ENCODE measurements around the gene TOR4A. TPM values are rescaled to one million over a fixed set of nuclear protein-coding genes. Genes with fewer than 3 reads are reported as not detected.

TOR4A gene
- total RNA-seq, 4 donors from 2014 or later: 4.7 to 7.4 (median 6.9) TPM

- no peak for ATAC-seq
- WGBS, 2 donors (ENCODE audit: low coverage in 1 of 2): 67% methylated on average over 12 of the region's 24 CpGs; no CpG with 5 or more reads in 1 of the 2 donors
- peak overlapping the region in 1 of 2 donors; percentile 57 for H3K4me3 ChIP-seq
- peaks cover 92% of the 10 kb centered on the region for H3K27me3 ChIP-seq
- H3K4me1 ChIP-seq: peaks cover 0 to 71% (median 16%) of the 10 kb centered on the region in 3 donors
- H3K27ac ChIP-seq: peak overlapping the region in 3 of 4 donors; percentile 51 to 76 (median 54)
- H3K9me3 ChIP-seq: no peaks in the 10 kb centered on the region
- TF ChIP-seq EP300 (IDR thresholded peaks at IDR 0.05): no peak
- no peak for TF ChIP-seq POLR2A (IDR thresholded peaks at IDR 0.05)
- peak; percentile 7 for TF ChIP-seq POLR2AphosphoS5 (IDR thresholded peaks at IDR 0.05)
- TF ChIP-seq CTCF (IDR thresholded peaks at IDR 0.05): no peak
- no peaks in the 10 kb centered on the region for H3K36me3 ChIP-seq
Observed at GRCh38 chr9:137298401-137299202, 21.1 kb downstream of the TOR4A start.

- no peaks in the 10 kb centered on the region for H3K36me3 ChIP-seq
- ATAC-seq: no peak
- H3K27me3 ChIP-seq: peaks cover 92% of the 10 kb centered on the region
- H3K27ac ChIP-seq: peak overlapping the region in 3 of 4 donors; percentile 51 to 76 (median 54)
- H3K9me3 ChIP-seq: no peaks in the 10 kb centered on the region
- peak overlapping the region in 1 of 2 donors; percentile 57 for H3K4me3 ChIP-seq
- peaks cover 0 to 77% (median 18%) of the 10 kb centered on the region in 3 donors for H3K4me1 ChIP-seq
- TF ChIP-seq POLR2A (IDR thresholded peaks at IDR 0.05) (no peak), CTCF (IDR thresholded peaks at IDR 0.05) (no peak), POLR2AphosphoS5 (IDR thresholded peaks at IDR 0.05) (no peak), EP300 (IDR thresholded peaks at IDR 0.05) (no peak)
- 40 to 83% methylated on average over 1 of the region's 10 CpGs for WGBS, 2 donors (ENCODE audit: low coverage in 1 of 2)
Observed at GRCh38 chr9:137299203-137299565, 21.7 kb downstream of the TOR4A start.

- Histone ChIP-seq H3K27ac (peak overlapping the region in 2 of 4 donors; percentile 70 to 78), H3K27me3 (peaks cover 92% of the 10 kb centered on the region), H3K36me3 (no peaks in the 10 kb centered on the region), H3K9me3 (no peaks in the 10 kb centered on the region), H3K4me1 (peaks cover 0 to 81% (median 25%) of the 10 kb centered on the region in 3 donors), H3K4me3 (peak overlapping the region in 1 of 2 donors; percentile 57)
- ATAC-seq: no peak
- WGBS, 2 donors (ENCODE audit: low coverage in 1 of 2): 29 to 35% methylated on average over 16 of the region's 16 CpGs
- no peak for TF ChIP-seq POLR2AphosphoS5 (IDR thresholded peaks at IDR 0.05)
- no peak for TF ChIP-seq POLR2A (IDR thresholded peaks at IDR 0.05)
- no peak for TF ChIP-seq EP300 (IDR thresholded peaks at IDR 0.05)
- no peak for TF ChIP-seq CTCF (IDR thresholded peaks at IDR 0.05)
Observed at GRCh38 chr9:137299938-137300337, 22.4 kb downstream of the TOR4A start.

- peaks cover 92% of the 10 kb centered on the region for H3K27me3 ChIP-seq
- H3K4me1 ChIP-seq: peaks cover 0 to 81% (median 32%) of the 10 kb centered on the region in 3 donors
Observed at GRCh38 chr9:137300567-137301080, 23.1 kb downstream of the TOR4A start.

More at GRCh38 chr9:137300567-137301080, 23.1 kb downstream of the TOR4A start:
- Histone ChIP-seq H3K27ac (peak overlapping the region in 3 of 4 donors; percentile 67 to 78 (median 70)), H3K9me3 (no peaks in the 10 kb centered on the region), H3K4me3 (peak overlapping the region; percentile 28 to 57), H3K36me3 (no peaks in the 10 kb centered on the region)
- TF ChIP-seq POLR2A (IDR thresholded peaks at IDR 0.05): no peak
- no peak for TF ChIP-seq EP300 (IDR thresholded peaks at IDR 0.05)
- TF ChIP-seq POLR2AphosphoS5 (IDR thresholded peaks at IDR 0.05): no peak
- TF ChIP-seq CTCF (IDR thresholded peaks at IDR 0.05): no peak
- no peak for ATAC-seq
- WGBS, 2 donors (ENCODE audit: low coverage in 1 of 2): 2 to 3% methylated on average over 10 to 25 of the region's 25 CpGs

All from gastroesophageal sphincter (tissue), 4 donors.